Lower leg skin (tissue), 3 donors: ENCODE measurements around the gene DHRS1.

ENCODE experiments used
- POLR2A ChIP-seq, 2 donors: fragments of 450-650 bp; IDR thresholded peaks; one replicate each; pipeline ENCODE4 v1.6.1; 2016 to 2017; ENCODE audit warnings: antibody characterized with exemption in 2 of 2, mild to moderate bottlenecking in 1 of 2, moderate library complexity in 1 of 2
- TF ChIP-seq, protein P1 (sequence below), 3 donors: fragments of 450-650 bp; IDR thresholded peaks; one replicate each; pipeline ENCODE4 v1.5.1; 2016; ENCODE audit warnings: antibody characterized with exemption in 3 of 3, mild to moderate bottlenecking in 3 of 3, moderate library complexity in 2 of 3

DNA sequence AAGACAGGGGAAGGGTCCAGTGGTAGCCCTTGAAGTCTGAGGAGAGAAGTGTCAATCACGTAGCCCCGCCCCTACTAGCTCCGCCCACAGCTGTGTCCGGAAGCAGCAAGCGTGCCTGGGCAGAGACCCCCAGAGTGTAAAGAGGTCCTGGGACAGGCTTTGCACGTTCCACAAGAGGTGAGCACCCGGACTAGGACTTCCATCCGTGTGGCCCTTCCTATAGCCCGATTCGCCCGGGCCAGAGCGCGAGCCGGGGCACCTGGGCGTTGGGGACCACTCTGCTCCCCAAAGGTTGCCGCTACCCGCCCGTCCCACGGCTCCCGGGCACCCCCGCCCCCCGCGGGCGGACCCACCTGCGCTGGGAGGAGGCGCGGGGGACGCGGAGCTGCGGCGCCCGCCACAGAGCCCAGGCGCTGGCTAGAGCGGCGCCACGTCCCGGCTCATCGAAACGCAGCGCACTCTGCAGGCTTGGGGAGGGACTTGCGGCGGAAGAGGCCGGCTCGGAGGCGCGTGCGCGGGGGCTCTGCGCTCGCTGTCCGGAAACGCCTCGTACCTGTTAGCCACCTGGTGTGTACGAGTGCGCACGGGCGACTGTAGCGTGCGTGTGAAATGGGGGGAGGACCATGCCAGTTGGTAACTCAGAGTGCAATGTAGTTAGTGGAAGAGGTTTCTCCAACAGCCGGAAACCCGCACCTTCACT lies 28.3 kb downstream of the DHRS1 start, which contains the start of gene RABGGTA:
- TF ChIP-seq, protein P1, sequence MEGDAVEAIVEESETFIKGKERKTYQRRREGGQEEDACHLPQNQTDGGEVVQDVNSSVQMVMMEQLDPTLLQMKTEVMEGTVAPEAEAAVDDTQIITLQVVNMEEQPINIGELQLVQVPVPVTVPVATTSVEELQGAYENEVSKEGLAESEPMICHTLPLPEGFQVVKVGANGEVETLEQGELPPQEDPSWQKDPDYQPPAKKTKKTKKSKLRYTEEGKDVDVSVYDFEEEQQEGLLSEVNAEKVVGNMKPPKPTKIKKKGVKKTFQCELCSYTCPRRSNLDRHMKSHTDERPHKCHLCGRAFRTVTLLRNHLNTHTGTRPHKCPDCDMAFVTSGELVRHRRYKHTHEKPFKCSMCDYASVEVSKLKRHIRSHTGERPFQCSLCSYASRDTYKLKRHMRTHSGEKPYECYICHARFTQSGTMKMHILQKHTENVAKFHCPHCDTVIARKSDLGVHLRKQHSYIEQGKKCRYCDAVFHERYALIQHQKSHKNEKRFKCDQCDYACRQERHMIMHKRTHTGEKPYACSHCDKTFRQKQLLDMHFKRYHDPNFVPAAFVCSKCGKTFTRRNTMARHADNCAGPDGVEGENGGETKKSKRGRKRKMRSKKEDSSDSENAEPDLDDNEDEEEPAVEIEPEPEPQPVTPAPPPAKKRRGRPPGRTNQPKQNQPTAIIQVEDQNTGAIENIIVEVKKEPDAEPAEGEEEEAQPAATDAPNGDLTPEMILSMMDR (IDR thresholded peaks at IDR 0.05) = peak in 1 of 3 donors; percentile 58
- TF ChIP-seq POLR2A (IDR thresholded peaks at IDR 0.05) = no peak
